Breast epithelium (tissue), 4 donors: ENCODE data around the gene SIGLEC11. TPM values are rescaled to one million over a fixed set of nuclear protein-coding genes. Genes with fewer than 3 reads are reported as not detected.
"Not testable (repeated sequence)": the region's sequence is repeated elsewhere in the genome, so short reads cannot be mapped to it uniquely, and the experiment has no call there.

ENCODE experiments used
- DNase-seq, 2 donors: peaks; one replicate each; pipeline ENCODE4 v3.0.0-alpha.2; 2019; ENCODE audit warnings: low spot score in 2 of 2
- H3K27ac ChIP-seq, 2 donors: fragments of 200-600 bp; sonication (generic) in 1 of 2; one replicate each; pipeline ENCODE4 v1.5.1; 2016 to 2019; ENCODE audit warnings: mild to moderate bottlenecking in 1 of 2
- H3K27me3 ChIP-seq, 2 donors: fragments of 200-600 bp; sonication (generic) in 1 of 2; one replicate each; pipeline versions ENCODE4 v1.5.1 to v1.6.0; 2017 to 2019; ENCODE audit warnings: control low read depth in 1 of 2, mild to moderate bottlenecking in 1 of 2
- H3K36me3 ChIP-seq: fragments of 200-600 bp; one replicate; pipeline ENCODE4 v1.5.1; 2019
- H3K4me1 ChIP-seq, 2 donors: fragments of 200-600 bp; sonication (generic); one replicate each; pipeline ENCODE4 v1.5.1; 2016 to 2019; ENCODE audit warnings: control low read depth in 1 of 2
- H3K4me3 ChIP-seq, 3 donors: fragments of 200-600 bp; sonication (generic); 1 replicate in 2 of 3; 2 replicates in 1 of 3; pipeline ENCODE4 v1.5.1; 2016 to 2019; ENCODE audit warnings: mild to moderate bottlenecking in 3 of 3, moderate library complexity in 2 of 3
- H3K9me3 ChIP-seq, 2 donors: fragments of 200-600 bp; sonication (generic) in 1 of 2; one replicate each; pipeline ENCODE4 v1.5.1; 2016 to 2019; ENCODE audit warnings: control low read depth in 1 of 2
- CTCF ChIP-seq, 3 donors: fragments of 450-650 bp; IDR thresholded peaks; one replicate each; pipeline ENCODE4 v1.5.1; 2016 to 2017; ENCODE audit warnings: antibody characterized with exemption in 3 of 3, mild to moderate bottlenecking in 3 of 3, moderate library complexity in 3 of 3
- POLR2A ChIP-seq: fragments of 450-650 bp; IDR thresholded peaks from one replicate; pipeline ENCODE4 v1.6.1; 2016; ENCODE audit warnings: antibody characterized with exemption, mild to moderate bottlenecking, moderate library complexity
- POLR2AphosphoS5 ChIP-seq, 3 donors: sonication (generic); formaldehyde crosslinking; IDR thresholded peaks; one replicate each; pipeline ENCODE4 v1.6.1; 2017; ENCODE audit warnings: antibody characterized with exemption in 3 of 3
- intact Hi-C: fragments of 100-400 bp; cut with DNase I; formaldehyde crosslinking; loops from one replicate; pipeline ENCODE4 v1.15.1; 2023; ENCODE audit warnings: low total_unique reads
- total RNA-seq, 3 donors: library from RNA; depleted of rRNA; stranded (reverse); fragments of >200 nt; gene quantifications; one replicate each; pipeline ENCODE4 v1.1.0, GENCODE V29; 2016

SIGLEC11 gene
- total RNA-seq = 1 to 10 TPM in 1 of 3 donors, under 1 TPM in 2; 0.59 to 2.2 (median 0.66) TPM

GRCh38 chr19:49960980-49961379 lies at the start of gene SIGLEC11:
TSS of gene SIGLEC11 (minus strand) at chr19:49961172. CDS start at chr19:49961081, 91 bp downstream.
- intact Hi-C loops, H3K4me1 ChIP-seq, H3K9me3 ChIP-seq, H3K27me3 ChIP-seq, H3K4me3 ChIP-seq, DNase-seq, H3K27ac ChIP-seq, H3K36me3 ChIP-seq: not testable (repeated sequence)

GRCh38 chr19:50008532-50008931 lies 47.6 kb upstream of the SIGLEC11 start:
- no peaks in the 10 kb centered on the region for H3K27me3 ChIP-seq
- TF ChIP-seq CTCF (IDR thresholded peaks at IDR 0.05) = no peak
- TF ChIP-seq POLR2AphosphoS5 (IDR thresholded peaks at IDR 0.05) = no peak
- TF ChIP-seq POLR2A = no peak
- H3K4me3 ChIP-seq = no peak overlapping the region
- no peak for DNase-seq
- no peak overlapping the region for H3K27ac ChIP-seq
- no peaks in the 10 kb centered on the region for H3K4me1 ChIP-seq
- H3K36me3 ChIP-seq = peaks cover 4% of the 10 kb centered on the region
- no peaks in the 10 kb centered on the region for H3K9me3 ChIP-seq
- intact Hi-C loops = no loop called here

GRCh38 chr19:50007947-50008346 lies 47.0 kb upstream of the SIGLEC11 start:
- intact Hi-C loops = no loop called here
- H3K36me3 ChIP-seq = no peaks in the 10 kb centered on the region
- no peak for TF ChIP-seq POLR2AphosphoS5 (IDR thresholded peaks at IDR 0.05)
- no peak for TF ChIP-seq POLR2A
- no peak for TF ChIP-seq CTCF (IDR thresholded peaks at IDR 0.05)

GRCh38 chr19:50007170-50007569 lies 46.2 kb upstream of the SIGLEC11 start:
- no peak overlapping the region for H3K27ac ChIP-seq
- no peaks in the 10 kb centered on the region for H3K4me1 ChIP-seq
- no peaks in the 10 kb centered on the region for H3K27me3 ChIP-seq
- intact Hi-C loops = no loop called here
- no peak overlapping the region for H3K4me3 ChIP-seq
- H3K9me3 ChIP-seq = no peaks in the 10 kb centered on the region
- DNase-seq = no peak
- TF ChIP-seq POLR2A (no peak), POLR2AphosphoS5 (IDR thresholded peaks at IDR 0.05) (no peak), CTCF (IDR thresholded peaks at IDR 0.05) (no peak)
- H3K36me3 ChIP-seq = no peaks in the 10 kb centered on the region

More at GRCh38 chr19:50007947-50008346, 47.0 kb upstream of the SIGLEC11 start:
- H3K27ac ChIP-seq = no peak overlapping the region
- no peaks in the 10 kb centered on the region for H3K27me3 ChIP-seq
- H3K4me1 ChIP-seq = no peaks in the 10 kb centered on the region
- no peak overlapping the region for H3K4me3 ChIP-seq
- no peaks in the 10 kb centered on the region for H3K9me3 ChIP-seq
- DNase-seq = no peak

- no peak for DNase-seq
- Histone ChIP-seq H3K27me3 (no peaks in the 10 kb centered on the region), H3K9me3 (no peaks in the 10 kb centered on the region), H3K4me1 (no peaks in the 10 kb centered on the region), H3K27ac (no peak overlapping the region), H3K36me3 (peaks cover under 1% of the 10 kb centered on the region), H3K4me3 (no peak overlapping the region)
- TF ChIP-seq CTCF (IDR thresholded peaks at IDR 0.05) = no peak
- TF ChIP-seq POLR2AphosphoS5 (IDR thresholded peaks at IDR 0.05) = no peak
- TF ChIP-seq POLR2A = no peak
- intact Hi-C loops = no loop called here
Observed at GRCh38 chr19:50005428-50005827, 44.5 kb upstream of the SIGLEC11 start.
